HG03520 (cell line): ENCODE results near the gene OBSCN.

Experiments used
- ATAC-seq: cut with Tn5 transposase; IDR thresholded peaks from one replicate; pipeline ENCODE4 v1.9.1; 2021; ENCODE audit warnings: mild to moderate bottlenecking, moderate library complexity; ENCODE audit not compliant: unreplicated experiment

The OBSCN gene

GRCh38 chr1:228304225-228304624 lies 96.4 kb downstream of the OBSCN start:
- no peak for ATAC-seq

- no peak for ATAC-seq
Observed at GRCh38 chr1:228304766-228305395, 97.0 kb downstream of the OBSCN start.

- ATAC-seq: no peak
Observed at GRCh38 chr1:228305721-228306152, 97.9 kb downstream of the OBSCN start.

GRCh38 chr1:228306275-228307217 lies 98.7 kb downstream of the OBSCN start:
- ATAC-seq: no peak

GRCh38 chr1:228307218-228308023 lies 99.6 kb downstream of the OBSCN start:
- ATAC-seq: no peak

GRCh38 chr1:228308085-228308601 lies 100.3 kb downstream of the OBSCN start:
- ATAC-seq: no peak

GRCh38 chr1:228308628-228309325 lies 100.9 kb downstream of the OBSCN start:
- ATAC-seq: no peak

- ATAC-seq: no peak
Observed at GRCh38 chr1:228309326-228310067, 101.7 kb downstream of the OBSCN start.

- no peak for ATAC-seq
Observed at GRCh38 chr1:228310162-228310792, 102.4 kb downstream of the OBSCN start.

- no peak for ATAC-seq
Observed at GRCh38 chr1:228311091-228311490, 103.2 kb downstream of the OBSCN start.

GRCh38 chr1:228312136-228312764 lies 104.4 kb downstream of the OBSCN start:
- ATAC-seq: no peak

- ATAC-seq: no peak
Observed at GRCh38 chr1:228313536-228314277, 105.9 kb downstream of the OBSCN start.

GRCh38 chr1:228314315-228314657 lies 106.4 kb downstream of the OBSCN start:
- no peak for ATAC-seq

GRCh38 chr1:228314658-228315483 lies 107.0 kb downstream of the OBSCN start:
- ATAC-seq: no peak

GRCh38 chr1:228315484-228315944 lies 107.7 kb downstream of the OBSCN start:
- ATAC-seq: no peak

- ATAC-seq: no peak
Observed at GRCh38 chr1:228315945-228316588, 108.2 kb downstream of the OBSCN start.
